ENCODE measurements around the gene EMILIN2.

EMILIN2 gene

DNA sequence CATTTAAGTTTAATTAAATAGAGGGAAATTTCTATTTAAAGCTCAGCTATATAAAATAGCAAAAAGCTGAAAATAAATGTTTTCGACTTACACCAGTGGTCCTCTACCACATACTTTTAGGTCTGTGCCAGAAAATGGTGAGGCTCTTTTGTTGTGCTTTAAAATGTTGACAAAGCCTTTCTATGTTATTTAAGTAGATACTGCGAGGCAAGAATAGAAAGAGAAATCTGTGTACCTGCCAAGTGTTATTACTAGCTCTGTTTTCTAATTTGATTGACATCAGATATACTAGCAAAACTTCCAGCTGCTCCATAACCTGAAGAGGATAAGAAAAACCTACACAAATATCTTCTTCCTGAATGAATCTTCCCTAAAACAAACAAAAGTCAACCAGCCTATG lies 112.5 kb downstream of the EMILIN2 start:
- no peak for DNase-seq

DNA sequence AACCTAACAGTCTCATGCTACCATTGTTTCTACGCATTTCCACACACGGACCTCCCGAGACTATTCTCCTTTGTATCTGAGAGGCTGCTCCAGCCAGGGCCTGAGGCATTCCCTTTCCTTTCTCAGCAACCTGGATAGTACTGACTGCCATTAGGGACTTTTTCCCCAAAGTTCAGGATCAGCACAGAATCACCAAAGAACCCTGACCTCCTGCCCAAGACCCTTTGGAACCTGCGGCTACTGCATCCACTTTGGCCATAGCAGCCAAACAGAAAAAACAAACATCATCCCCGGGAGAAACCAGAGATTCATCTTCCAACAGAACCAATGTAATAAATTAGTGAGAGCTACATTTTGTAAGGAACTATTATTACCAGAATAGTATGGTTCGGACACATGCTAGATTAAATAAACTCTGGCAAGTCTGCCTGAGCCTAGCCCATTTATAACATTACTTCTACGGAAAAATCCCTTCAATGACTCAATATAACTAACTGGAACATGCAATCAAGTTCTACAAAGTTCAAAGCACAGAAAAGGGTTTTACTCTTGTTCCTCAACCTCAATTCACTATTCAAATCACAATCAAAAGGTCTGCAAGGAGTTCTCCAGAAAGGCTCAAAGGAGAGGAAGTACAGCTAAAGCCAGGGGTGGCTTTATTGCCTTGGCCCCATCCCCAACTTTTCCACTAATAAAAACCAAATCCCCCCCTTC lies 114.3 kb downstream of the EMILIN2 start:
- DNase-seq, result no peak

DNA sequence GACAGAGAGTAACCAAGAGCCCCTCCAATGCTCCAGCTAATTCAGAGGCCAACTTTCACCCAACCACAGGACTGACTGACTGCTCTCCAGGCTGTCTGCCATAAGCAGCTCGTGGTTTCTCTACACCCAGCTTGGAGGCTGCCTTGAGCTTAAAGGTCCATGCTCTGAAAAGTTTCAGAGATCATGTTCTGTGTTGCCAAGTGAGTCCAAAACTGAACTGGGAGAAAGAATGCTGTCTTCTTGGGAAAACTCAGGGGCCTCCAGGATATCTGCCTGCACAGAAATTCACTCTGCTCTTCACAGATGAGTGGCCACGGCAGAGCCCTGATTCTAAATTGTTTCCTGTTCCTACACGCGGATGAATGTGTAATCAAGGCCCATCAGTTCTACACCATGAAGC lies 115.0 kb downstream of the EMILIN2 start:
- DNase-seq, result no peak

DNA sequence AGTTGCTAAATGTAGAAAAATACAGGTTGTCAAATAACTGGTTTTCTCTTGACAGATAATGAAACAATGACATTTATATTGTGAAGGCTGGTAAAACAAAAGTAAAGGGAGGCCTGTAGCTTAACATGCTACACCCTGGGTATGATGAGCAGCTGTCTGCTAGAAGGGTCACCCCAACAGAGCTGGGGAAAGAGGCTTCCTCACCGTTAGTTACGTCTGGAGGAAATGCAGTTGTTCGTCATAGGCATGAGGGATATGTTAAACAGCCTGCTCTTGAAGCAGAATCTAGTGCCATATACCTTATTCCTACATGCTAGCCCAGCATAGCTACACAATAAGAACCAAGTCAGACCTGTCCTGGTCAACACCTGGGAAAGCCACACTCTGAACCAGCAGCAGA lies 116.2 kb downstream of the EMILIN2 start:
- DNase-seq, result no peak

DNA sequence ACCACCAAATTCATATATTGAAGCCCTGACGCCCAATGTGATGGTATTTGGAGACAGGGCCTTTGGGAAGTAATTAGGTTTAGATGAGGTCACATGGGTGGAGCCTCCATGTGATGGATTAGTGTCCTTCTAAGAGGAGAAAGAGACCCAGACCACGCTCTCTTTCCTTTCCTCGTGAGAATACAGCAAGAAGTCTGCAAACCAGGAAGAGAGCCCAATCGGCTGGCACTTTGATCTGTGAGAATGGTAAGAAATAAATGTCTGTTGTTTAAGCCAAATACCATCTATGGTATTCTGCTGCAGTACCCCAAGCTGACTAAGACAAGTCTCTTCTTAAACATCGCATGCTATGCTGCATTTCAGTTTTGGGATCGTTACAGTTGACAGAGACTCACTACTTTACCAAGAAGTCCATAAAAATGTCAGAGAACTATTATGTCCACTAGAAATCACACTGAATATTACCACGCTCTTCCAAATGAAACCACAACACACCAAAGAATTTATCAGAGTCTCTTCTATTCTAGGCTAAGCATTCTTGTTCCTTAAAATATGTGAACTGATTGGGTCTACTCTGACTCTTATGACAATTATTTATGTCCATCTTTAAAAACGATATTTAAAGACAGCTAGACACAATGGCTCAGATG lies 117.7 kb downstream of the EMILIN2 start:
- DNase-seq, result no peak

All from activated CD4-positive, alpha-beta T cell treated with anti-CD3 and anti-CD28 coated beads for 1 hour (primary cell).